GM03348 (cell line): Measurements from ENCODE around the gene CLDN12.

Experiments used
- DNase-seq: peaks from one replicate; pipeline ENCODE4 v3.0.0; 2012; ENCODE audit warnings: low spot score

Gene CLDN12

DNA sequence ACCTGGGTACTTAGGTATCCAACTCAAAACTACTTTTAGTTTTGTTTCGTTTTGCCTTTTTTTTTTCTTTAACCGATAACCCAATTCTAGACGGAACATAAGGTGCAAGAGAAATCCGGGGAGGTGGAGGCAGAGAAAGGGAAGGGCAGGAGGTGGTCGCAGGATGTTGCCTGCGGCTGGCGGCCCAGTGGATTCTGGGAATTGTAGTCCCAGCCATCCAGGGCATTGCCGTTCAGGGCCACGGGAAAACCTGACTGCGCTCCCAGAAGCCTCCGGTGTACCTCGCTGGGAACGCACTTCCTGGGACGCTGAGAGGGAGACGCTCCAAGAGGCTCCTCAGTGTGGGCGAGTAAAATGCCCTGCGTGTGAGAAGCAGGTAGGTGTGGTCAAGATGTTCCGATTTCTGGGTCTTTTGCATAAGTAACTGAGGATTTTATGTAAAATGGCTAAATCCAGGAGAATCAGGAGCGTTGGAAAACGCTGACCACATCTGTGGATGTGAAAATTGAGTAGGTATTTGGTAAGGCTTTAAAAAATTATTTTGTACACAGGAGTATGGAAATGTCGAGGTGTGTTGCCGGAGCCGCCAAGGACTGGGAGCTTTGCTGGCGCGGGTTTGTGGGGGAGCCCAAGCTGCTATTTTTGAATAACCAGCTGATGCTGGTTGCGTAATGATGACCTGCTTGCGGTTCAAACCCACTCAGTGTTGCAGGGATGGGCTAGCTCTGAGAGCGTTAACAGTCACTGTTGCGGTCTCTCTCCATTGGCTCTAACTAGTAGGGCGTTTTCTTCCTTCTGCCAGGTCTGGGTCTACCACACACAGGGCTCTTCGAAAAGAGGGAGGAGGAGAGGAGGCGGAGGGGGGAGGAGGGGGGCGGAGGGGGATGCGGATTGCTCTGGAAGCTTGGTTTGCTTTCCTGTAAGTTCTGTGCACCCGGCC, at the start of gene CLDN12:
TSS of gene CLDN12 (plus strand) at position 288 of the 940 bp plus-strand sequence. CDS start 9,216 bp downstream, outside the sequence.
- DNase-seq: peak; percentile 92

GRCh38 chr7:90383422-90383821, 19.8 kb upstream of the CLDN12 start:
- peak; percentile 16 for DNase-seq

DNA sequence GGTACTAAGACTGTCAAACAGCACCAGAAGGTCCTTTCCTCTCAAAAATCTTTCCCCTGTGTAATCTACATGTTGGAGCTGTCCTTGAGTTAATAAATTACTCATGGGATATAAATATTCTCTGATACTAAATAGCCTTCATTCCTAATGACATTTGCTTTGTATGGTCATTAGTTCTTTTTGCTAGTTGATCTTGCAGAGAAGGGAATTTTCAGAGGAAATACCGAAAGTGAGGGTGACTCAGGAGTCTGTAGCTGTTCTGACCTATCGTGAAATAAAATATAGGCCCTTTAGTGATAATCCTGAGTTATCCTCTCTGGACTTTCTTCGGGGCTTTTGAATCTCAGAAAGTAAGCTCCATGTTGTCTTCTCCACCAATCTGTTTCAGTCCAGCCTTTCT, 19.4 kb upstream of the CLDN12 start:
- peak; percentile 40 for DNase-seq

DNA sequence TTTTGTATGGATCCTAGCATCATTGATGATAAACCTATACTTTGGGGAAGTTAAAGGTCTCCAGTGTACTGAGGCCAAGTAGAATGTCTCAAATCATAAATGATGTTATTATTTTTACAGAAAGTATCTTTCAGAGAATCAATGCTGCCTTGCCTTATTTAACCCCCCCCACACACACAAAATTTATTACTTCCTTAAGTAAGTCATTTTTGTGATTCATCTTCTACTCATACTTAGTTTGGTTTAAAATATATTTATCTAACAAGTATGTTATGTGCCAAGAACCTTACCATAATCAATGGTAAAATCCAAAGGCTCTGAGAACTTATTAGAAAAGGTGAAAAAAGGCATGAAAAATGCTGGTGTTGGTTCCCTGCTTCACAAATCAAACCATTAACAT, 18.8 kb upstream of the CLDN12 start:
- peak; percentile 14 for DNase-seq

DNA sequence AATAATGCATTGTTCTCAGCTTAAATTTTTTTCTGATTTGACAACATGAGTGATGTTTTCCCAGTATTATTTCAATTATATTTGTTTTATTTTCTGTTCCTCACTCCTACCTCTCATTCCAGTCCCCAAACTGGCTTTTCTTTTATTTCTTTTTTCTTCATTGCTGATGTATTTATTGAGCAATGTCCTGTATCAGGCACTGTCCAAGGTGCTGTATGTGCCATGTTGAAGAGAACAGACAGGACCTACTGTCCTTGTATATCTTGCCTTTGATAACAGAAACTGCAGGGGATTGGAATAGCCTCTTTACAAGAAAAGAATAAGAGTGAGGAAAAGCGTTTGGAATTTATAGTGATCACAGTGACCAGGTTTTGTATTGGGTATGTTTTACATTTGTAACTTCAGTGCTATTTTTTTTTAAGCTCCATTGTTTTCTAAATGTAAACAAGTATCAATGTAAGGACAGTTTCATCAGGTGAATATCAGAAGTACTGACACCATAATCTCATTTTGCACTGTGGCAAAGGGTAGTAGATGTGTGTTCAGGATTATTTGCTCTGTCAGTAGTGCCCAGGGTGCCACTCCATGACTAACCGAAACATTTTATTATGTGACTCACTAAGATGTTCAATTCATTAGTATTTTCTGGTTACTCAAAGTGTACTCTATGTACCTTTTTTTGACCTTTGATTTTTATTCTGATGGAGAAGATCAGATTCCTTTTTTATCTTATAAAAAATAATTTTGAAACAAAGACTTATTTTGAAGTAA, 15.6 kb upstream of the CLDN12 start:
- no peak for DNase-seq

DNA sequence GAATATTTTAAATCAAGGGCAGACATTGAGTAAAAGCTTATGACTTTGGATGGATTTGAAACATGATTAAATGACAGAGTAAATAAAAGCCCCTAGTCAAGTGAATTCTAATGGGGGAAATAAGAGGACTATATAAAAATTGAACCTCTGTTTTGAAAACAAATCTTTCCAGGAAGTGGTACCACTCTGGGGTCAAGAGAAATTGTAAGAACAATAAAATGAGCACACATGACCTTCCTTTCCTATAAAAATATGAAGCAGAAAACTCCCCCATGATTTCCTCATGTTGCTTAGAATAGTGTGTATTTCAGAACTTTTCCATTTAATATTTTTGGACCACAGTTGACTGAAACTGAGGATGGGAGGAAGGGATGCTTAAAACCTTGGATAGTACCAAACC, 12.3 kb upstream of the CLDN12 start:
- DNase-seq: no peak

GRCh38 chr7:90391488-90391887, 11.8 kb upstream of the CLDN12 start:
- DNase-seq: no peak

- DNase-seq: no peak
Measured at GRCh38 chr7:90396420-90396819, 6.8 kb upstream of the CLDN12 start.

DNA sequence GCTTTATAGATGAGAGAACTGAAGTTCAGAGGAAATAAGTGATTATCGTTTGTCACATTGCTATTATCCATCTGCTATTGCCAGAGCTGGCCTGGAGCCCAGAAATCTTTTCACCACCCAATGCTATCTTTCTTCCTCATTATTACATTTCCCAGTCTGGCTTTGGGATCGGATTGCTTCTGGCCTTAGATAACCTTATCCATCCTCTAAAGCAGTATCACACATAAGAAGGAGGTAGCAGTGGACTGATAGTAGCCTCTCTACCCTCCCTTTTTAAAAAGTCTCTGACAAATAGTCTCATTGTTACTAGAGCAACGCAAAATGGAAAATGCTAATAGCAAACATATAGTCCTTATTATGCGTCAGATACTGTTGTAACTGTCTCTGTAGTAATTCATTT, 1.3 kb upstream of the CLDN12 start:
- DNase-seq: peak; percentile 9

GRCh38 chr7:90402785-90403173, 482 bp upstream of the CLDN12 start:
- DNase-seq: no peak

DNA sequence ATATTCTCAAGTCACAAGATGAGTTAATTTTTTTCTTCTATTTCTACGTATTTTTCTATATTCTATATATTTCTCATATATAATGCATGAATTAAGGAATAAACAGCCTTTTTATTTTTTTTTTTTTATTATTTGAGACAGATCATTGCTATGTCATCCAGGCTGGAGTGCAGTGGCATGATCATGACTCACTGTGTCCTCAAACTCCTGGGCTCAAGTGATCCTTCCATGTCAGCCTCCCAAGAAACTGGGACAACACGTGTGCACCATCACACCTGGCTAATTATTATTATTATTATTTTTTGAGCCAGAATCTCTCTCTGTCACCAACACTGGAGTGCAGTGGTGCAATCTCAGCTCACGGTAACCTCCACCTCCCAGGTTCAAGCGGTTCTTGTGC, 1.5 kb downstream of the CLDN12 start:
- no peak for DNase-seq

- DNase-seq: no peak
Measured at GRCh38 chr7:90407484-90407821, 4.2 kb downstream of the CLDN12 start.

- DNase-seq: no peak
Measured at GRCh38 chr7:90408142-90408541, 4.9 kb downstream of the CLDN12 start.

- no peak for DNase-seq
Measured at GRCh38 chr7:90409667-90410066, 6.4 kb downstream of the CLDN12 start.

GRCh38 chr7:90411510-90411909, 8.2 kb downstream of the CLDN12 start:
- DNase-seq: no peak

DNA sequence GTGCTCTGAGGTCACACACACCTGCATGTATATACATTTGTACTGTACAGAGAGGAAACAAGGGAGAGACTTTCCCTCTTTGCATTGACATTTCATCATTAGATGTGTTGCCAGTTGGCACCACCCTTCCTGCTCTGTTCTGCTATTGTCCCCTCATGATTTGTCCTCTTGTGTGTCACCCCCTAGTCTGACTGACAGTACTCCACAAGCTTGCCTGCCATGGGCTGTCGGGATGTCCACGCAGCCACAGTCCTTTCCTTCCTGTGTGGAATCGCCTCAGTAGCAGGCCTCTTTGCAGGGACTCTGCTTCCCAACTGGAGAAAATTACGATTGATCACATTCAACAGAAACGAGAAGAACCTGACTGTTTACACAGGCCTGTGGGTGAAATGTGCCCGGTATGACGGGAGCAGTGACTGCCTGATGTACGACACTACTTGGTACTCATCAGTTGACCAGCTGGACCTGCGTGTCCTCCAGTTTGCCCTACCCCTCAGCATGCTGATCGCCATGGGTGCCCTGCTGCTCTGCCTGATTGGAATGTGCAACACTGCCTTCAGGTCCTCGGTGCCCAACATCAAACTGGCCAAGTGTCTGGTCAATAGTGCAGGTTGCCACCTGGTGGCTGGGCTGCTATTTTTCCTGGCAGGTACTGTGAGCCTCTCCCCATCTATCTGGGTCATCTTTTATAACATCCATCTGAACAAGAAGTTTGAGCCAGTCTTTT, 9.4 kb downstream of the CLDN12 start:
- no peak for DNase-seq

GRCh38 chr7:90413185-90413528, 9.9 kb downstream of the CLDN12 start:
- no peak for DNase-seq

DNA sequence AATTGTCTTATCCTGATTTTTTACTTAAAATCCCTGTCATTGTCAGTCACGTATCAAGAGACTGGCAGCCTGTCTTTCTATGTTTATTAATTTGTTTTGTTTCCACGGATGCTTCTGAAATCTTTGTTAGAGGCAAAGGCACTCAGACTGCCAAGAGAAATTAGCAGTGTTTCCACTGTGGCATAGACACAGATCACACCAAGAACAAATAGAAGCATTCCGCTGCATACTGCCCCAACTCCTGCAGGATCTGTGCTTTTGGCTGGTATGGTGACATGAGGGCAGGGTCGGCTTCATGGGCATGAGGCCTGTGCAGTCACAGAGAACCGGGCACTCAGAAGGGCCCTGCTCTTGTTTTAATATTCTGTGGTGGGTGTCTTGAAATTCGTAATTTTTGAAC, 18.4 kb downstream of the CLDN12 start:
- DNase-seq: no peak

GRCh38 chr7:90424720-90425119, 21.5 kb downstream of the CLDN12 start:
- DNase-seq: no peak

GRCh38 chr7:90425376-90425775, 22.1 kb downstream of the CLDN12 start:
- DNase-seq: no peak

GRCh38 chr7:90430614-90431460, 27.6 kb downstream of the CLDN12 start:
- no peak for DNase-seq

- no peak for DNase-seq
Measured at GRCh38 chr7:90432752-90433151, 29.5 kb downstream of the CLDN12 start.
